OCI-M2 (cell line): ENCODE results near the gene NUDT4.
"Not testable (repeated sequence)": the region's sequence is repeated elsewhere in the genome, so short reads cannot be mapped to it uniquely, and the experiment has no call there.

Experiments used
- DNase-seq: peaks from one replicate; lab custom pipeline; 2025; ENCODE audit not compliant: unreplicated experiment; lab: John Stamatoyannopoulos, UW

Gene NUDT4

DNA sequence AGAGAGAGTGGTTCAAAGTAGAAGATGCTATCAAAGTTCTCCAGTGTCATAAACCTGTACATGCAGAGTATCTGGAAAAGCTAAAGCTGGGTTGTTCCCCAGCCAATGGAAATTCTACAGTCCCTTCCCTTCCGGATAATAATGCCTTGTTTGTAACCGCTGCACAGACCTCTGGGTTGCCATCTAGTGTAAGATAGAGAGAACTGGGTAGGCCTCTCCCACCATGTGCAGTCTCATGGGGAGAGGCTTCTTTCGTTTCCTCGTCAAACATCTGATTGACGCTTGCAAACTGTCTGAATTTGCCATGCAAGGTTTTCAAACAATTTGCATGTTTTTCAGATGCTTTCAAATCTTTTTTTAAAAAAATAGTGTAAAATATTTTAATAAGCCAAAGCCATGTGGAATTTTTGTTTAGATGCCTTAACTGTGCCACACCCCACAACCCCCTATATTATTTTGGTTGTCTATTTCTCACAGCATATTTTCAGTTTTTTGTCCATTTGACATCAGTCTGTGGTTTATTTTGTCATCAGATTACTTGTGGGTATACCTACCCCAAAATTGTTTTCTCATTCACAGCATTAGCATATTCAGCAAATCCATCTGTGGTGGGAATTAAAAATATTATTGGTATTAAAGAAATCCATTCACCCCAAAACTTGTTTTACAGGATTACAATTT lies 21.6 kb downstream of the NUDT4 start:
- DNase-seq, result not testable (repeated sequence)

DNA sequence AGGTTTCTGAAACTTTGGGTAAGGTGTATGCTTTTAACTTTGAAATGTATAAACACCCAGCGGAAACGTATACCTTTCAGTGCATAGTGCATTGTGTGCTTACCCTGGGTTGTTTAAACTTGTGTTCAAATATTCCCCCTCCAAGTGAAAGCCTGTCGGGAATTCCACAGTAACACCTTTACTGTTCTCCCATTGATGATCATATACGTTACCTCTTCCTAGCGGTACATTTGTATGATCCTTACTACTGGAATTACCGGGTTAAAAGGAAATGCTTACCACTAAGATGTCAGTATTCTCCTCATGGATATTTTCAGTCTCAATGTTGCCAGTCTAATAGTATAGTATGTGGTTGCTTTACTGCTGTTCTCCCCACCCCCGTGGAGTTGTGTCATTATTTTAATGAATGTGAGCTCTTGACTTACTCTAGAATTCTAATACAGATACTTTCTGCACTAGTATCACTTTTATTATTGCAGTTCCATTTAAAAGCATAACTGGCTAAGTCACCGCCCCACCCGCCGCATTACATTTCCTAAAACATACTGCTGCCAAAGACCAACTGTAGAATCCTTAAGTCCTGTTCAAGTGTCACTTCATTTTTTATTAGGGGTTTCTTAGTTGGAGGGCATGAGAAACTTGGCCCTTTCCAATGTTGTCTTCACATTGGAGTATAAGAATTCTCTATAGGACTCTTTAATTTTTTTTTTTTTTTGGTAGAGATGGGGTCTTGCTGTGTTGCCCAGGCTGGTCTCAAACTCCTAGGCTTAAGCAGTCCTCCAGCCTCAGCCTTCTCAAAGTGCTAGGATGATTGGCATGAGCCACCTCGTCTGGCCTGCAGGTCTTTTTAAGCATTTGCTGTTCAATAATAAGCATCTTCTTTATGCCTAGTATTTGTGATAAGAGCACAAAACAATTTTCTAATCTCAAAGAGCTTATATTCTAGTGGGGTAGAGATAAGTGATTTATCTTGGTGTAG lies 24.9 kb downstream of the NUDT4 start:
- no peak for DNase-seq

DNA sequence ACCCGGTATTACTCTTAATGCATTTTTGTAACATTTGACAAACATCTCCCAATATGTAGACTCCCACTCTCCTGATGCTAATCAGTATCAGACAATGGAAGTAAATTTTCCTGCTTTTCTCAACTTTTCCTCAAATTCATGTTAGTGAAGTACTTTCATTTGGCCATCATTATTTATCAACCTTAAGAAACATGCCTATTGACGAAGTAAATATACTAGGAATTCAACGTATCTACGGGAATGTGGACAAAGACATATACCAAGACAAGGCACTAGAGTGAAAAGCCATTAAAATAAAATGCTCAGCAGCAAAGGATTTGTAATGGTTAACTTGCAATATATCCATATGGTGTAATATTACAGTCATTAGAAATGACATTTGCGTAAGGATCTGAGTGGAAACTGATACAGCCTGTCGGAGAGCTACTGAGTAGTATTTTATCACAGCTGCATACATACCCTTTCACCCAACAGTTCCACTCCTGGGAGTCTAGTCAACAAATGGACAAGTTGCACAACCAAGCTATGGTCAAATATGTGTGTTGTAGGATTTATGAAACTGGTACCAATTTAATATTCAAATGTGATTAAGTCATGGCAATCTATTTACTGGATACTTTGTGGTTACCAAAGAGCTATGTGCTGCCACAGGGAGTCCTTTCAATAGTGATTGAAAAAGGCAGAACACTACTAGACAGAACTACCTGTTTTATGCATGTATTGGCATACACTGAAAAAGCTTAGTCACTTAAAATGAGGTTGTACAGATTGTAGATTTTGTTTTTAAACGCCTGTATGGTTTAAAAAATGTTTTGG lies 26.5 kb downstream of the NUDT4 start:
- DNase-seq, result no peak

DNA sequence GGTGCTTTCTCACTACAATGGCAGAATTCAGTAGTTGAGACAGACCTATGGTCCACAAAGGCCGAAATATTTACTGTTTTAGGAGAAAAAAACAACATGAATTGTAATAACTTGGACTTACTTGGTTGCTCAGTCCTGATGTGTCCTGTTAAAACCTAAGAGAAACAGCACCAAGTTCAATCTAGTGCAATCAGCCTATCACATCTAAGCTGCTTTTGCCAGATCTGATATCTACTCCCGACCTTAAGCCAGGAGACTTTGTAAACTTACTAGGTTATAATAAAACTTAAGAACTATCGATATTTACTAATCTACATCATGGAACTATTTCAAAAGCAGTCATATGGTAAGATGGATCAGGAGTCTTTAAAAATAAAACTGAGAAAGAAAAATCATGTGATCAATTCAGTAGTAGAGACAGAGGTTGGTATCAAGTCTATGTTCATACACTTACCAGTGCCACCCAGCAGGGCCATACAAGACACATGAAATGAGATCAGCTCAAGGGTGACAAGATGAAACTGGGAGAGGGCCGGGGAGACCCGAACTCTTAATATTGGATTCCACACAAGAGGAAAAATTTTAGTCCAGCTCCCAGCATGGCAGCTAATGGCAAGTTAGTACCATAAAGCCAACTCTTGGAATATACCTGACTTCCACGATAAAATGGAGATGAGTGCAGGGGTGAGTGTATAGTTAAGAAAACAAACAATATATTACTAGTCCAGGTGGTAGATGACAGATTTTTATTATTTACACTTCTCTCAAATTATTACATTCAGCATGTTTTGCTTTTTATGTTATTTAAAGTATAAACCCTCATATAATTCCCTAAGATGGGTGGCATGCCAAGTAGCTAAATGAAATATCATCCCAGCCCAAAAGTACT lies 27.5 kb downstream of the NUDT4 start:
- no peak for DNase-seq

DNA sequence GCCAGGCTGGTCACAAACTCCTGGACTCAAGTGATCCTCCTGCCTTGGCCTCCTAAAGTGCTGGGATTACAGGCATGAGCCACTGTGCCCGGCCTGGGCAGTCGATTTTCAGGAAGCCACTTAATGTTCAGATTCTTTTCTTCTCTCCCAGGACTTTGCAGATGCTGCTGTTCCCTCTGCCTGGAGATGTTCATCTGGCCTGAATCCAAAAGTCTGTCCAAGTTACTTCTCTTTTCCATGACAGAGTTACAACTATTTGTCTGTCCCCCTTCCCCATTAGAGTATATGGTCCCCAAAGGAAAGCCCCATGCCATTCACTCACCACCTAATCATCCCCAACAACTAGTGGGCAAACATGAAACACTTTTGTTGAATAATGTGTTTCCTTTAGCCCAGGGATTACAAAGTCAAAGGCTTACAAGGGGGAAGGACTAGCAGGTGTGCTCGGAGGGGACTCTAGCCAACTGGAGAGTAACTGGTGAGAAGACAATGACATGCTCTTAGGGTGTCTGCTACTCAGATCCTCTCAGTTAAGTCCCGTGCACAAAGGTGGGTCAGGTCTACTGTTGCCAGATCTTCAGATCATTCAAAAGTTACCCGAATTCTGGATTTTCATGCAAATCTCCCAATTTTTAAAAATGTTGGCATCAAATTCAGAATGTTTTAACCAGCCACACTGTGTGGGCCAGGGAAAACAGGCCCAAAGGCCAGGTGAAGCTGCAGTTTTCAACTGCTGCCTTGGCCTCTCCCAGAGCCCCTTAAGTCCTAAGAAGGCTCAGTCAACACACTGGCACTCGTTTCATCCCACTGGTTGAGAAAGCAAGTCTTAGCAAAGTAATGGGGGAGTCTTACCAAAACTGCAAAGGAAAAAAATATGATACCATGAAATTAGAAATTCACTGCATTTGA lies 29.6 kb downstream of the NUDT4 start:
- DNase-seq, result no peak

DNA sequence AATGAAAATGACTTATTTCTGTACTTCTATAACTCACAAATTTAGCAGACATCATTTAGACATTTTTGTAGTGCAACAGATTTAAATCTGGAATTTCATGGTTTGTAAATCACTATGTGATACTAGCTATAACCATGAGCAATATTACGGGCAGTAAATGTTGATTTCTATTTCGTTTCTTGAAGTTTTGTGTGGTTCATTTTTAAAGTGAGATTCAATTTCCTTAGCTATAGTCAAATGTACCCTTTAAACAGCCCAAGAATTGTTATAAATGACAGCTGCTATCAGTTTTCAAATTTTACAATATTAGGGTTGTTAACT lies 30.2 kb downstream of the NUDT4 start:
- no peak for DNase-seq

DNA sequence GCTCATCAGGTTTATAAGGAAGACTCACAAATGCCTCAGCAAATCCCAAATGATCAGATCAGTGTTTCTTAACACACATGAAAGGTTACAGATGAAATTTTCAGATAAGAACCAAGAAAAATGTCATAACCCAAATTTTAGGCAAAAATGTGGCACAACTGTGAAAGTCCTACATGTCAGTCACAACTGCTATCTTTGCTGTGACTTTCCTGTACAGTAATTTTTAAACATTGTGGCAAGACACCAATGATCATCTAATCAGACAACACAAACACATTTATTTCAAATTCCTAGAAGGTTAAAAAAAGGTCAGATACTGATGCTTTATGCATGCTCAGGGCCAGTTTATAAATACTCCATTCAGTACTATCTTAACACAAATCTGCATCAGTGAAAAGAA lies 31.1 kb downstream of the NUDT4 start:
- no peak for DNase-seq

DNA sequence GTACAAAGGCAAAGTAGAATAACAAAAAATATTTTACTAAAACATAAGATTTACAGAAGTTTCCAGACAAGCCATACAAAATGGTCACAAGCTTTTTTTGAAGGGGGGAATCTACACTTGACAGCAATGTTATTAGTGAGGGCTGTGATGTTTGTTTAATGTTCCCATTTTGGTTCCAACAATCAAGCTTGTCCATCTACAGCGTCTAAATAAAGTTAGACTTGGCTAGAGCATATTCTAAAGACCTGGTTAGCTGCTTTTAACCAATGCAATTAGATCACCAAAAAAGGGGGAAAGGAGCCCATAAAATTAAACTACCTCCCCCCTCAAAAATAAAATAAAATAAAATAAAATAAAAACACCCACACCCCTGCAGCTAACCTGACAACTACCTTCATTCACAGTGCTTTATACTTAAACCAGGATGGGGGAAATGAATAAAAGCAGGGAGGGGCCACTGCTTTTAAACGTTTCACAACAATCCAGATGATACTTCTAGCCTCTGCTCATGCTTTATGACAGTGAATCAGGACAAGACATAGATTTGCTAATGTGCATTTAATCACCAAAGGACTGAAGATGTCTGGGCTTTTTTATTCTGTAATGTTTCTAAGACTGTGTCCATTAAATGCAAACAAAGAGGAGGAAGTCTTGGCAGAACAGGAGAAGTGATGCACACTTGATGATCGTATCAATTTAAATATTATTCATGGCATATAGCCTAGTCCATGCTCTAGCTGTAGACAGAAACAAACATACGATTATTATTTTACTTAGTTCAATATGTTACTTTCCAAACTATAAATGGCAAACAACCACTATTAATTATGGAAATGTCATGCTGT lies 31.8 kb downstream of the NUDT4 start:
- DNase-seq, result not testable (repeated sequence)

DNA sequence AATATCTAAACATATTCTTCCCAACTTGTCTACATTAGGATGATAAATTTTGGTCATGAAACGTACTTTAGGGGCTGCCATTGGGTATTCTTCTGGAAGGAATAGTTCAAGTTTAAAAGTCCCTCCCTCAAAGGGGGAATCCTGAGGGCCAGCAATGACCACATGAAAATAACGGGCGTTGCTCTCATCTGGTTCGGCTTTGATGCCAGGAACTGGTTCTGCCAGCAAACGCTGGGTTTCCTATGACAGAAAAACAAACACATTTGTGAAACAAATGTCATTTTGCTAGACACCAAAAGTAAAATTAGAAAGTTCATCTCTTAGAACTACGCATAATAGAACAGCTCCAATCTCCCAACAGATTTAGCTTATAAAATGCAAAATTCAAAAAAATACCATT lies 33.3 kb downstream of the NUDT4 start:
- DNase-seq, result not testable (repeated sequence)

DNA sequence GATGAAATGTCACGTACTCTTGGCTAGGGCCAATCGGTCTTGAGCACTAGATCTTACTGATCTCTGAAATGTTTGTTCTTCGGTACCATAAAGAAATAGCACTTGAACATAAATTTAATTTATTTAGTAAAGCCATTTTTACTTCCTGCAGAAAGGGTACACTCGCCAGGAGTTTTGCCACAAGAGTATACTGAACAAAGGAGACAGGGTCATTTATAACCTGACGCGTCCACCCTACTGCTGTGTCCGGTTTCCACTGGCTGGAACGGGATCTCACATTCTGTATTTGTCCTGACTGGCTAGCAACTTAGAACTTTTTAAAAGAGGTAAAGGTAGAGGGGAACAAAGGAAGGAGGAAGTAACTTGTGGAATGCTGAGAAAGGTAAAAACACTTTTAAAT lies 34.7 kb downstream of the NUDT4 start:
- not testable (repeated sequence) for DNase-seq

DNA sequence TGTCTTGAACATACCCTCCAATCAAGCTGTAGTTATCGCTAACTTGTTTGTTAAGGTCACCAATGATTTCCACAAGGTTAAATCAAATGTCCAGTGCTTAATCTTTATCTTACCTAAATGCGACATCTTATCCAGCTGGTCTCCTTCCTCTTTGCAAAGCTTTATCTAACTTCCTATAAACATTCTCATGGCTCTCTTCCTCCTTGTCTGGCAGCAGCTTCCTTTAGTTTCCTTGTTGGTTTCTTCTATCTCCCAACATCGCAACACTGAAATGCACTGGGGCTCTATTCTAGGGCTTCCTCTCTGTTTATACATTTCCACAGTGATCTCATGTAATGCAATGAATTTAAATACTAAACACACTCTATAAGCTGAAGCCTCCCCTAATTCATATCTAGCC lies 35.3 kb downstream of the NUDT4 start:
- no peak for DNase-seq

DNA sequence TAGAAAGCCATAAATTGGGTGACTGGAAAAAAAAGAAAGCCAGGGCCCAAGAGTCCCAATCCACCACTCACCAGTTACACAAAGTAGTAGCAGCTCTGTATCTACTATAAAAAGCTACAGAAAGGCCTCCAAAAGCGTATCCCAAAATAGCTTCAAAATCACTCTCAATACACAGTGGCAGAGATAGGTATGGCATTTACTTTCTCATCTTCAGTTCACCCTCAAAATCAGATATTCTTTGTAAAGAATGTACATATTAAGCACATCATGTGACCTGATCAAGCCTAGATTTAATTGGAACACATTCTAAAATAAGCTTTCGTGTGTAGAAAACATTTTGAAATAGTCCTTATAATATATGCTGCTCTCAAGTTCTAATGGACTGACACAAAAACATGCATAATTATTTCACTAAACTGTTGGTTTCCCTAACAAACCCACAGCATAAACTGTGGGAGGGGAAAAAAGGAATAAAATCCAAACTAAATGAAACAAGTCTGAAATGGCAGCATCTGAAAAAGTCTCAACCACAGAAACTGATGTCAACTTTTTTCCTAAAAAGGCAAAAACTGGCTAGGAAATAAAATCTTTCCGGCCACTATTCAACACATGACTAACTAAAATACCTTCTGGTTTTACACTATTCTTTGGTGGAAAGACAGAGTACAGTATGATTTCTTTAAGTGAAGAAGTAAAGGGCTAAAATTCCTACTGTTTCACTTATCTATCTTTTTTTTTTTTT lies 38.2 kb downstream of the NUDT4 start:
- DNase-seq, result no peak

DNA sequence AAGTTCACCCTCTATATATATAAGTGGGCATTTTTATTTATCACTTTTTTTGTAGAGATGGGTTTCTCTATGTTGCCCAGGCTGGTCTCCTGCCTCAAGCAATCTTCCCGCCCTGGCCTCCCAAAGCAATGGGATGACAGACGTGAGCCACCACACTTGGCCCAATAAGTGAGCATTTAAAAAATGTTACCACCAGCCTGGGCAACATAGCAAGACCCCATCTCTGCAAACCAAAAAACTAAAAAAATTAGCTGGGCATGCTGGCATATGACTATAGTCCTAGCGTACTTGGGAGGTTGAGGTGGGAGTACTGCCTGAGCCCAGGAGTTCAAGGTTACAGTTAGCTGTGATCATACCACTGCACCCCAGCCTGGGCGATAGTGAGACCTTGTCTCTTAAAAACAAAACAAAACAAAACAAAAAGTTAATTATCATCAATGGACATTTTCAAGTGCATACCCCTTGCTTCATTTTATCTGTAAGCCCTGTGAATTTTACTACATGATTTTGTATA lies 40.3 kb downstream of the NUDT4 start:
- no peak for DNase-seq

DNA sequence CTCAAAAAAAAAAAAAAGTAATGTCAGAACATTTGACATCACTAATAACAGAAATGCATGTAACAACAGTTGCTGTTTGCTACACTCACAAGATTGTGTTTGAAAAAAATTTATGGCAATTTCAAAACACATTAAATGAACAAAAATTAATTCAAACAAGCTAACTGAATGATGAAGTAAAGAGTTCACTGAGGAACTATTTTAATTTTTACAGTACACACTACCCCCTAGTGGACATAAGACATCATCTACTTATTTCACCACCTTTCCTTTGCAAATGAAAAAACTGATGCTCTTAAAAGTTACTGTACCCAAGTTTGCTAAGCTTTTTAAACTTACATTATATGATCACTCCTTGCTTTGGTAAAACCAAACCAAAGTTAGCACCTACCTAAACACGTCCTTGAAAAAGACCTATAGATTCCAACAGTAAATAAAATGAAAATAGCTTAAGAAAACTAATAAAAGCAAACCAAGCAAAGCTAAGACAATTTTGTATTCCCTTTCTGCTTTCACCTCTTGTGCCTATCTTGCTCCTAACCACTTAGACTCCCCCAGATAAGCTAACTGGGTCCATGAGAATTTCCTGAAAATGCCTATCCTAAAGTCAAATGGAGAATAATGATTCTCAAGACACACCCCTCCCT lies 41.8 kb downstream of the NUDT4 start:
- DNase-seq, result no peak

DNA sequence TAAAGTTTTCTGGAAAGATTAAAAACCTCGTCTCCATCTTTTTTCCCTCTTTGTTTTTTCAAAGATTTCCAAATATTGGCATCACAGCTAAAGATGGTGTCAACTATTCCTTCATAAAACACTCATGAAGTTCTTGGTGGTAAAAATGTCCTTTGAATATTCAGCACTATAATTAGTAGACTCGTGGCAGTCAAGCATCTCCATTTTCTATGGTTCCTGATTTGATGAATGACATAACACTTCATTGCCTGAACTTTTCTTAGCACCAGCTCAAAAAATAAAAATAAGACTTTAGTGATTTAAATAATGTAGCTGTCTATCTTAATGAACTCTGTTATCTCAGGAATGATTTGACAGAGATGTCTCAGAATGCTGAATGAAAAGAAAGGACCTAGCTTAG lies 44.3 kb downstream of the NUDT4 start:
- DNase-seq, result no peak

DNA sequence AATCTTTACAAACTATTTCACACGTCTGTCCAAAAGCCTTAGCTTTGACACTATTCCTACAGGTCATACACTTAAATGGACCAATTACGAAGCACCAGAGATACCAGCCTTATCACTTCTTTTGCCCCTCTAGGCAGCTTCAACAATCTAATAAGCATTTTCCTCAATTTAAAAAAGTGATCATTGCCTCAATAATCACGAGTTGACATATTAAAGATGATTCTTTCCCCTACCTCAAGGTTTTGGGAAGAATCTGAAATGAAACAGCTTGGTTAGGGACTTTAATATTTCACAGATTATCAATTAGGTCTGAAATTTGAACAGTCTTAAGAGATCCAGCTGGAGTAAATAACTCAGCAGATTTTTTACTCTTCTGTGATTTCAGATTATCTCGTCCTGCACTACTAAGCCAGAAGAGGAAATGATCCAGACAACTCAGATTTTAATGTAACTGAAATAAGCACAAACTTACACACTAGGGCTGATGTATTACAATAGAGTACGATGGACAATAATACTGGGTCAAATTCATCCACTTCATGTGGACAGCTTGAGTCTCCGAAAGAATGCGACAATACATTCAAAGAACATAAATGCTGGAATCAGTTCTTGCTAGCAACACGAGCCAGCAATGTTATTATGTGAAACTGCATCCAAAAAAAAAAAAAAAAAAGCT lies 48.1 kb downstream of the NUDT4 start:
- DNase-seq, result no peak

DNA sequence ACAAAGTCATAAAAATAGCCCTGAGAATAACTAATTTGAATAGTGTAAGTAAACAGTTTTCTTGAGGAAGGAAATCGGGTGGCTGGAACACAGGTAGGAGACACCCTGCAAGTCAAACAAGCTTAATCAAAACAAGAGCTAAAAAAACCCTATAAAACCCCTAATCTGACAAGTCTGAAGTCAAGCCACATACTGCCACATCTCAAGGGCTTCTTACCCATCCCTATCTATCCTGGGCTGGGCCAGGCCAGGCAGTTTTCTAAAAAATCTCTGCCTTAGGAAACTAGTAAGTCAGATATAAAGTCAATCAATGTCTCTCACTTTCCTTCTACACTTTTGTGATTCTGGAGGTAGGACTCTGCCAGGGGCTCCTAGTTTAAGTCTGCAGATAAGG lies 48.7 kb downstream of the NUDT4 start:
- DNase-seq, result no peak
